Pons (tissue), 1 donor: Measurements from ENCODE around the gene RADIL.

ENCODE experiments used
- DNase-seq: peaks from one replicate; pipeline ENCODE4 v3.0.0-alpha.2; 2016; ENCODE audit warnings: low spot score

The RADIL gene

DNA sequence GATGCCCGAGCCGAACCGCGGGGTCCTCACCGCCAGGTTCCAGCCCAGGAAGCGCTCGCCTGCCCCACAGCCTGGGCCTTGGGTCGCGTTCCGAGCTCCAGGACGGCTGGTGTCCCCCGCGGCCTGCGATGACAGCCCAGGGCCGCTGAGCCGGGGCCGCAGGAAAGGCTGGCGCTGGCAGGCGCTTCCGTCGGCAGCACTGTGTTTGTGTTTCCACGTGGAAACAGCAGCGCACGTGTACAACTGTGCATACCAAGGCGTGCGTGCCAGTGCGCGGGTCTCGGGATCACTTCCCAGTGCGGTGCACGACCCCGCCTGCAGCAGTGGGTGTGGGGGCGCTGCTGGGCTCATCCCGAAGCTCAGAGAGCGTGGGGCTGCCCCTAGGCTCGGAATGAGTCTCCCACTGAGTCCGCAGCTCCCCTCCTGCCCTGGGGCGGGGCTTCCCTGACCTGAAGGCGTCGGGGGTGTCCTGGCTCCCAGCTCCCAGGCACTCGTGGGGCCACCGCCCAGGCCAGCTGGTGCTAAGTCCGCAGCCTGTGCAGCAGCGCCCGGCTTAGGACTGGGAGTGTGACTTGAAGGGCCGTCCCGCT, 90.9 kb downstream of the RADIL start:
- no peak for DNase-seq

DNA sequence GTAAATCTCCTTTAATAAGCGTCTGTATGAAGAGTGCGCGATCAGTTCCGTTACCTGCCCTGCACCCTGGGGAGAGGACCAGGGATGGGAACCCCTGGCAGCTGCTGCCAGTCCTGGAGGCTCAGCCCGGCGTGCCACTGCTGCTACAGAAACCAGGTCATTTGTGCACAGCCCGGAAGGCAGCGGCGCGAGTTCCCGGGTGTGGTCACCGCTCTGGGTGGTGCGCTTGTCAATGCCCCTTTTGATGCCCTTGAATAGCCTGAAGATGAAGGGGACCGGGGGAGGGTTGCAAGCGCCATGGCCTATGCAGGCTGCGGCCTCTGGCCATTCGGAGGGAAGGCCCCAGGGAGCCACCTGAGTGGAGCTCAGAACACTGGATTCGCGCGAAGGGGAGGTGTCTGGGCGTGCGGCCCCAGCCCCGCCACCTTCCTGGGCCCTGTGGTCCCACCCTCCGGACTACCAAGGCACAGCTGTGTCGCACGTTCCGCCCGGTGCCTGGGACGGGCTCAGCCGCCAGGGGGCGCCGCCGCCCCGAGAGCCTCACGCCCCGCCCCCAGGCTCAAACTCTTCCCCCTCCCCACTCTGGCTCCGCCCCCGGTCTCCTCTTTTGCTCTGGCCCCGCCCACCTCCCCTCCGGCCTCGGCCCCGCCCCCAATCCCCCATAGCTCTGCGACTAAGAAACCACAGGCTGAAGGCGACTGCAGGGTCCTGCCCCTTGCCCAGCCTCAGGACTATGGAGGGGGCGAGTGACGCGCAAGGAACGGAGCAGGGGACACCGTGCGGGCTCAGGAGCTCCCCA, 91.6 kb downstream of the RADIL start:
- DNase-seq, result peak; percentile 61

DNA sequence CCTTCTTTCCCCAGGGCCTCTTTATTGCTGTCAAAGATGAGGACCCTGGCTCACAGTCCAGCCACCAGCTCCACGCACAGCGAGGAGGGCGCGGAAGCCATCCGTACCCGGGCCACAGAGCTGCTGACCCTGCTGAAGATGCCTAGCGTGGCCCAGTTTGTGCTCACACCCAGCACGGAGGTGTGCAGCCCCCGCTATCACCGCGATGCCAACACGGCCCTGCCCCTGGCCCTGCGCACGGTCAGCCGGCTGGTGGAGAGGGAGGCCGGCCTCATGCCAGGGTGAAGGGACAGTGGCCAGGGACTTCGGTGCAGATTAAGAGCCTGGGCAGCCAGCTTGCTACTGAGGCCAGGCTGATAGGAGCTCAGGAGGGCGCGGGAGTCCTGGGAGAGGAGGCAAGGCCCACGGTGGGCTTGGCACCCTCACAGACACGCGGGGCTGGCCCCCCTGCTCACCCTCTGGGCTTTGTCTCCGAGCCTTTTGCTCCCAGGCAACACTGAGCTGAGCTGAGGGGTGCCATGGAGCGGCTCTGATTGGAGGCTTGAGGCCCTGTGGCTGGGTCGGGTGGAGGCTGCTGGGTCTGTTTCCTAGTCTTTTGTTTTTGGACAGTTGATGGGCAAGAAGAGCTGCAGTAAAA, 92.3 kb downstream of the RADIL start:
- no peak for DNase-seq

DNA sequence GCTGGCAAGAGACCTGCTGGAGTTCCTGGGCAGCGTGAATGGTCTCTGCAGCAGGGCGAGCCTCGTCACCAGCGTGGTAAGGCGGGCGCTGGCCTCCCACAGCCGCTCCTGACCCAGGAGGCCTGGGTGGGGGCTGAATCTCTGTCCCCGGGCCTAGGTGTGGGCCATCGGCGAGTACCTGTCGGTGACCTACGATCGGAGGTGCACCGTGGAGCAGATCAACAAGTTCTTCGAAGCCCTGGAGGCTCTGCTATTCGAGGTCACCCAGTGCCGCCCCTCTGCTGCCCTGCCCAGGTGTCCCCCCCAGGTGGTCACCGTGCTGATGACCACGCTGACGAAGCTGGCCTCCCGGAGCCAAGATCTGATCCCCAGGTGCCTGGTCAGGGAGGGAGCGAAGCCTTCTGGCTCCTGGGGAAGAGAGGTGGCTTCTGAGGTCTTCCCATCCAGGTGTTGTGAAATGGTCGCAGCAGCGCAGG, 93.0 kb downstream of the RADIL start:
- DNase-seq, result no peak

GRCh38 chr7:4790078-4790465, 93.4 kb downstream of the RADIL start:
- DNase-seq, result no peak

- DNase-seq, result no peak
These were observed 94.1 kb downstream of the RADIL start for GRCh38 chr7:4789194-4790077.

GRCh38 chr7:4788627-4789189, 94.8 kb downstream of the RADIL start:
- no peak for DNase-seq

GRCh38 chr7:4787947-4788626, 95.4 kb downstream of the RADIL start:
- DNase-seq, result no peak

DNA sequence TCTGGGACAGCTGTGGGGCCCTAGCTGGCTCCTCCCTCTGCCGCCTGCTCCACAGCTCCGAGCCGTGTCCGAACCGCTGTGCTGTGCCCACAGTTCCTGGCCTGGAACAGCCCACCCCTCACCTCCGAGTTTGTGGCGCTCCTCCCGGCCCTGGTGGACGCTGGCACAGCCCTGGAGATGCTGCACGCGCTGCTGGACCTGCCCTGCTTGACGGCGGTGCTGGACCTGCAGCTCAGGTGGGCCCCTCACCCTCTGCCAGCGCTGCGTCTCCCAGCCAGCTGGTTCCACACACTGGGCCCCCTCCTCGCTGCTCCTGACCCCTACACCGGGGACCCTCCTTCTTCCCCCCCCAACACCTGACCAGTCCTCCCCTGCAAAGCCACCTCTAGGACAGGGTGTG, 96.0 kb downstream of the RADIL start:
- DNase-seq, result no peak

- no peak for DNase-seq
These were observed 97.5 kb downstream of the RADIL start for GRCh38 chr7:4786015-4786414.

- DNase-seq, result no peak
These were observed 98.1 kb downstream of the RADIL start for GRCh38 chr7:4785371-4785770.

DNA sequence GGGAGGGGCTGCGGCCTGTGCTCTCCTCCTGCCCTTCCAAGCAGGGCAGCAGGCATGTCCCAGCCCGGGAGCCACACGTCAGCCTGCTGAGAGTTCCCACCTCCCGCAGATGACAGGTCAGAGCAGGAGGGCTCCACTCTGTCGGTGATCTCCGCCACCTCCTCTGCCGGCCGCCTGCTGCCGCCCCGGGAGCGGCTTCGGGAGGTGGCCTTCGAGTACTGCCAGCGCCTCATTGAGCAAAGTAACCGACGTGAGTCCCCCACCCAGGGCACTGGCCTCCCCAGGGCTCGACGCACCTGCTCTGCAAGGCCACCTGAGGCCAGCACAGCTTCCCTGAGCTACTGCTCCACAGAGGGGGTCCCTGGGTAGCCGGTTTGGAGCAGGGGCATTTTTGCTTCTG, 98.7 kb downstream of the RADIL start:
- DNase-seq, result no peak

- no peak for DNase-seq
These were observed 99.7 kb downstream of the RADIL start for GRCh38 chr7:4783762-4784351.

- no peak for DNase-seq
These were observed 100.2 kb downstream of the RADIL start for GRCh38 chr7:4783292-4783652.

DNA sequence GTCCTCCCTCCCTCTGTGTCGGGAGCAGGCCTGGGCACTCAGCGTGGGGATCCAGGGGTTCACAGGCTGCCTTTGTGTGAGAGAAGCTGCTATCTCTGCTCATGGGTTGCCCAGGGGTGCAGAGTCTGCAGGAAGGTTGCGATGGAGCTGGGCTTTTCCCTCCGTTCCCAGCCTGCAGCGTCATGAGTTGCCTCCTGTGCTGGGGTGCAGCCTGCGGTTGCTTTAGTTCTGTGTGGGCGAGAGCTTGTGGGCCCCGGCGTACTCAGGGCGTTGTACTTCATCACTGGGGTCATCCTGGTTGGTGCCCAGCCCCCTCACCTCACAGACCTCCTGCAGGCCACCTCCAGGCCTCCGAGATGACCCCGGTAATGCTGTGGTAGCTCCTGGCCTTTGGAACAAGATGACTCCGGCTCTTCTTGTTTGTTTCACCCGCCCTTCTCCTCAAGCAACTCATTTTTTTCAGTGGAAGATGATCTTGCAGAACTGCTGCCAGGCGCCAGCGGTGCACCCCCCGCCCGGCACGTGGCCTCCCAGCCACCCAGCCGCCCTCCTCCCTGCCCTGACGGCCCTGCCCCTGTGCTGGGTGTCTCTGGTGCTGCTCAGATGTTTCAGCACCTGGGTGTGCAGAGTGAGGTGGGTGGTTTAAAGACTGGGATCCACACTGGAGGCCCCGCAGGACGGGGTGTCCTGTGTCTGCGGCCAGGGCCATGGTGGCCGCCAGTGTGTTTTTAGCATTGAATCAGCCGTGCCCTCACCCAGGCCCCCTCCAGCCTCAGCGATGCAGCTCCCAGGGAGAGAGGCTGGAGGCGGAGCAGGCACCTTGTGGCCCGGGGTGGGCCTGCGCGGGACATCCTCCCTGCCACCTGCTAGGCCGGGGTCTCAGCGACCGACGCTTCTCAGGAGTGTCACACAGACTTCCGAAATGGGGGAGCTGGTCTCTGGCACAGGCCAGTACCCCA, 100.9 kb downstream of the RADIL start:
- DNase-seq, result no peak

DNA sequence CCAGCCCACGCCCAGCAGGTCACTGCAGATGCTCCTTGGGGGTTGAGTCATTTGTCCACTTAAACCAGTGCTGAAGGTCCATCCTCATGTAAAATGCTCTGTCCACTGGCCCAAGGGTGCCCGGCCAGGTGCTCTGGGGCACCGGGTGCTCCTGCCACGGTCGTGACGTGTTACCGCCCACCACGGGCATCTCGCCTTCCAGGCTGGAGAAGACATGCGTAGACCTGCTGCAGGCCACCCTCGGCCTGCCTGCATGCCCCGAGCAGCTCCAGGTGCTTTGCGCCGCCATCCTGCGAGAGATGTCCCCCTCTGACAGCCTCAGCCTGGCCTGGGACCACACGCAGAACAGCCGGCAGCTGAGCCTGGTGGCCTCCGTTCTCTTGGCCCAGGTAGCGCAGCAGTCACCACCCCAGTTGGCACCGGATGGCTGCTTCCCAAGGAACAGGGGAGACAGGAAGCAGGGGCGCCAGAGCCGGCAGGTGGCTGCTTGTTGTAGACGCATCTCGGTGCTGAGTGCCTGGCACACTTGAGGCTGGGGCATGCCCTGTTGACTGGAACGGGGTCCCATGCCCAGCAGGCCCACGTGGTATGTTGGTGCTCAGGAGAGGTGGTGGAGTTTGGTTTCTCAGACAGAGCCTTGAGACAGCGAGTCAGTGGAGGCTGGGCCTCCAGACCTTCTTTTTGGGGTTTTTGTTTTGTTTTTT, 102.0 kb downstream of the RADIL start:
- no peak for DNase-seq

DNA sequence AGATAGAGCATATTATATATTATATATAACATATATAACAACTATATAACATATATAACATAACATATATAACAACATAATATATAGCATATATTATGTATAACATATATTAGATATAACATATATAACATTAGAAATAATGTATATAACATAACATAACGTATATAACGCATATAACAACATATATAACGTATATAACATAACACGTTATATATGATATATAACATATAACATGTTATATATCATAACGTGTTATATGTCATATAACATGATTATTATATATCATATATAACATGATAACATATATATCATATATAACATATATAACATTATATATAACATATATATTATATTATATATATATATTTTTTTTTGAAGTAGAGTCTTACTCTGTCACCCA, 104.4 kb downstream of the RADIL start:
- DNase-seq, result no peak

- DNase-seq, result no peak
These were observed 107.5 kb downstream of the RADIL start for GRCh38 chr7:4775848-4776623.
